A673 (cell line): ENCODE data around the gene CYP2F1. TPM values are rescaled to one million over a fixed set of nuclear protein-coding genes. Genes with fewer than 3 reads are reported as not detected.

Experiments
- BruUV-seq: library from RNA; stranded (reverse); fragments of 400-500 nt; replicated peaks from 2 replicates; lab custom pipeline; 2021; lab: Mats Ljungman, UMichigan
- CTCF ChIA-PET: fragments of 300-600 bp; sonication (Branson Sonifier 250); formaldehyde crosslinking; loops from one replicate; lab custom pipeline; 2022; ENCODE audit warnings: antibody characterized with exemption; lab: Charles Lee
- POLR2A ChIA-PET: fragments of 300-600 bp; sonication (Branson Sonifier 250); formaldehyde crosslinking; loops from one replicate; lab custom pipeline; 2022; ENCODE audit warnings: antibody characterized with exemption; ENCODE audit not compliant: low non-redundant PET; lab: Charles Lee
- DNase-seq: peaks from one replicate; pipeline ENCODE4 v3.0.0-alpha.2; 2015; ENCODE audit warnings: low spot score
- H3K27ac ChIP-seq: fragments of 200-600 bp; sonication (generic); 2 replicates; pipeline ENCODE4 v1.5.1; 2016; ENCODE audit warnings: mixed run types, low read depth, mild to moderate bottlenecking, mixed read lengths, antibody characterized with exemption, low read length; ENCODE audit not compliant: poor library complexity, severe bottlenecking
- H3K27me3 ChIP-seq: fragments of 200-600 bp; sonication (generic); replicated peaks from 2 replicates; pipeline ENCODE4 v1.6.1; 2017; ENCODE audit warnings: mixed run types, low read depth, mild to moderate bottlenecking, mixed read lengths, antibody characterized with exemption, low read length; ENCODE audit not compliant: insufficient read depth, poor library complexity
- H3K36me3 ChIP-seq: fragments of 200-600 bp; sonication (generic); 2 replicates; pipeline ENCODE4 v1.6.1; 2016; ENCODE audit warnings: mixed run types, mild to moderate bottlenecking, mixed read lengths, antibody characterized with exemption, low read length; ENCODE audit not compliant: insufficient read depth, poor library complexity, severe bottlenecking
- H3K4me1 ChIP-seq: fragments of 200-600 bp; sonication (generic); 2 replicates; pipeline ENCODE4 v1.6.1; 2017; ENCODE audit warnings: mixed run types, mild to moderate bottlenecking, mixed read lengths, antibody characterized with exemption, low read length; ENCODE audit not compliant: insufficient read depth, poor library complexity, severe bottlenecking
- H3K4me3 ChIP-seq: fragments of 200-600 bp; sonication (generic); 2 replicates; pipeline ENCODE4 v1.5.1; 2016; ENCODE audit warnings: low read depth, mixed run types, mild to moderate bottlenecking, mixed read lengths, low read length; ENCODE audit not compliant: poor library complexity, severe bottlenecking
- H3K9me3 ChIP-seq: fragments of 200-600 bp; sonication (generic); 2 replicates; pipeline ENCODE4 v1.6.1; 2016; ENCODE audit warnings: mixed run types, low read depth, mild to moderate bottlenecking, mixed read lengths, antibody characterized with exemption, low read length; ENCODE audit not compliant: poor library complexity, severe bottlenecking
- CTCF ChIP-seq: fragments of 300-800, 200-600 bp; sonication (generic); conservative IDR thresholded peaks from 2 replicates; pipeline ENCODE4 v1.5.1; 2017; ENCODE audit warnings: low read depth, mild to moderate bottlenecking, antibody characterized with exemption, low read length, moderate library complexity, mixed read lengths
- EZH2 ChIP-seq: fragments of 200-600 bp; sonication (generic); IDR thresholded peaks from 2 replicates; pipeline ENCODE4 v1.6.1; 2017; ENCODE audit warnings: borderline replicate concordance, low read depth, mild to moderate bottlenecking, mixed read lengths, antibody characterized with exemption, low read length; ENCODE audit not compliant: poor library complexity, severe bottlenecking
- intact Hi-C: fragments of 100-400 bp; cut with micrococcal nuclease; formaldehyde crosslinking; loops from one replicate; pipeline ENCODE4 v1.10.0; 2022; ENCODE audit not compliant: unreplicated experiment
- total RNA-seq: library from RNA; stranded (reverse); gene quantifications from 2 replicates; pipeline ENCODE4 v1.2.3, GENCODE V29; 2021

CYP2F1 gene
- total RNA-seq, 1 experiment from 2014 or later: not detected

DNA sequence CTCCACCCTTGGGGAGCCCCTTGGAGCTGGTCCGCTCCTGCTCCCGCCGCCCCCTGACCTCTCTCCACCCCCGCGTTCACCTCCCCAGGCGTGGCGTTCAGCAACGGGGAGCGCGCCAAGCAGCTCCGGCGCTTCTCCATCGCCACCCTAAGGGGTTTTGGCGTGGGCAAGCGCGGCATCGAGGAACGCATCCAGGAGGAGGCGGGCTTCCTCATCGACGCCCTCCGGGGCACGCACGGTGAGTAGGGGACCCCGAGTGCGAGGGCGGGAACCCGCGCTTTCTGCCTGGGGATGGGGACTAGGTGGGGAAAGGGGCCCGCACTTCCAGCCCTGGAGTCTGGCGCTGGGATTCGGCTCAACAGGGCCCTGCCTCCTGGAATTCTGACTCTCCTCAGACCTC, 24.3 kb upstream of the CYP2F1 start:
- DNase-seq: no peak
- no peak for TF ChIP-seq EZH2
- TF ChIP-seq CTCF: no peak
- Histone ChIP-seq H3K9me3 (no peaks in the 10 kb centered on the region), H3K27ac (no peak overlapping the region), H3K27me3 (peaks cover 27% of the 10 kb centered on the region), H3K36me3 (no peaks in the 10 kb centered on the region), H3K4me1 (no peaks in the 10 kb centered on the region), H3K4me3 (no peak overlapping the region)
- intact Hi-C loops: no loop called here
- ChIA-PET CTCF (interaction anchor here (0.6 kb wide), 1 partner anchor 239 kb away, joined by 3 read pairs; no protein-coding TSS in a partner anchor), POLR2A (no interaction called here)
- no TSS peak for BruUV-seq

- Histone ChIP-seq H3K27ac (no peak overlapping the region), H3K9me3 (no peaks in the 10 kb centered on the region), H3K4me1 (no peaks in the 10 kb centered on the region), H3K36me3 (no peaks in the 10 kb centered on the region), H3K4me3 (no peak overlapping the region), H3K27me3 (no peaks in the 10 kb centered on the region)
- DNase-seq: no peak
- intact Hi-C loops: no loop called here
- no TSS peak for BruUV-seq
- POLR2A ChIA-PET: no interaction called here
- CTCF ChIA-PET: interaction anchor here (0.6 kb wide), 1 partner anchor 49 kb away, joined by 8 read pairs; no protein-coding TSS in a partner anchor
- no peak for TF ChIP-seq CTCF
- no peak for TF ChIP-seq EZH2
These were observed 18.5 kb upstream of the CYP2F1 start for GRCh38 chr19:41095703-41096102.

- no peak overlapping the region for H3K4me3 ChIP-seq
- no peaks in the 10 kb centered on the region for H3K27me3 ChIP-seq
- CTCF ChIA-PET: no interaction called here
- no peaks in the 10 kb centered on the region for H3K4me1 ChIP-seq
- H3K9me3 ChIP-seq: no peaks in the 10 kb centered on the region
- no peaks in the 10 kb centered on the region for H3K36me3 ChIP-seq
- no peak for DNase-seq
- H3K27ac ChIP-seq: no peak overlapping the region
- intact Hi-C loops: no loop called here
- POLR2A ChIA-PET: no interaction called here
- TF ChIP-seq CTCF (no peak), EZH2 (no peak)
- no TSS peak for BruUV-seq
These were observed 17.9 kb upstream of the CYP2F1 start for GRCh38 chr19:41096353-41096752.
